ENCODE results near the gene GPC5.

The GPC5 gene

DNA sequence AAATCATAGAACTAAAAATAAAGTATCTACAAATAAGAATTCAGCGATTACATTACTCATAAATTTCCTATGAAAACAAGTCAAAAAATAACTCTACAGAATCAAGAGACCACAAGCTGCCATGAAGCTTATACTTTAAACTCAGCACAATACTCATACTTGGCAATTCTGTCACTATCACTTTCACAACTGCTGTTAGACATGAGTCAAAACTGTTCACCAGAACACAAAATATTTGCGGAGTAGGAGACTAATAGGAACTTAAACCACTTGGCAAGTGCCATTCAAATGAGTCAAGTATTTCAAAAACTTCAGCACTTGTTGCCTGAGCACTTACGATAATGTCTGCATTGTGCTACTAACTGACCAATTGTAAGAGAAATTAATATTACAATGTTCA is 1440.4 kb downstream of the GPC5 start:
- Histone ChIP-seq H3K9me2 (ENCODE audit: low read depth, low read length) (no peaks in the 10 kb centered on the region), H3F3A (ENCODE audit: insufficient read depth, low read length) (no peaks in the 10 kb centered on the region), H3K79me2 (ENCODE audit: insufficient read depth, low read length) (no peaks in the 10 kb centered on the region), H2AFZ (ENCODE audit: low read length) (no peak overlapping the region), H3K9ac (ENCODE audit: low read length) (no peak overlapping the region), H3K27me3 (ENCODE audit: insufficient read depth, low read length) (no peaks in the 10 kb centered on the region), H3K4me2 (ENCODE audit: low read length) (no peak overlapping the region), H3K36me3 (ENCODE audit: insufficient read depth, low read length) (no peaks in the 10 kb centered on the region), H3K27ac (ENCODE audit: low read depth, low read length, poor library complexity, severe bottlenecking) (no peak overlapping the region), H3K4me1 (ENCODE audit: insufficient read depth, low read length, severe bottlenecking) (no peaks in the 10 kb centered on the region), H3K9me3 (ENCODE audit: low read length) (no peaks in the 10 kb centered on the region), H3K4me3 (ENCODE audit: low read depth, low read length, poor library complexity, severe bottlenecking) (no peak overlapping the region), H4K20me1 (ENCODE audit: insufficient read depth, low read length) (no peaks in the 10 kb centered on the region)
- TF ChIP-seq, protein P1, sequence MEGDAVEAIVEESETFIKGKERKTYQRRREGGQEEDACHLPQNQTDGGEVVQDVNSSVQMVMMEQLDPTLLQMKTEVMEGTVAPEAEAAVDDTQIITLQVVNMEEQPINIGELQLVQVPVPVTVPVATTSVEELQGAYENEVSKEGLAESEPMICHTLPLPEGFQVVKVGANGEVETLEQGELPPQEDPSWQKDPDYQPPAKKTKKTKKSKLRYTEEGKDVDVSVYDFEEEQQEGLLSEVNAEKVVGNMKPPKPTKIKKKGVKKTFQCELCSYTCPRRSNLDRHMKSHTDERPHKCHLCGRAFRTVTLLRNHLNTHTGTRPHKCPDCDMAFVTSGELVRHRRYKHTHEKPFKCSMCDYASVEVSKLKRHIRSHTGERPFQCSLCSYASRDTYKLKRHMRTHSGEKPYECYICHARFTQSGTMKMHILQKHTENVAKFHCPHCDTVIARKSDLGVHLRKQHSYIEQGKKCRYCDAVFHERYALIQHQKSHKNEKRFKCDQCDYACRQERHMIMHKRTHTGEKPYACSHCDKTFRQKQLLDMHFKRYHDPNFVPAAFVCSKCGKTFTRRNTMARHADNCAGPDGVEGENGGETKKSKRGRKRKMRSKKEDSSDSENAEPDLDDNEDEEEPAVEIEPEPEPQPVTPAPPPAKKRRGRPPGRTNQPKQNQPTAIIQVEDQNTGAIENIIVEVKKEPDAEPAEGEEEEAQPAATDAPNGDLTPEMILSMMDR (IDR thresholded peaks at IDR 0.05; ENCODE audit: low read length), result no peak
- no peak for TF ChIP-seq EZH2 (IDR thresholded peaks at IDR 0.05; ENCODE audit: borderline replicate concordance, low read length)

DNA sequence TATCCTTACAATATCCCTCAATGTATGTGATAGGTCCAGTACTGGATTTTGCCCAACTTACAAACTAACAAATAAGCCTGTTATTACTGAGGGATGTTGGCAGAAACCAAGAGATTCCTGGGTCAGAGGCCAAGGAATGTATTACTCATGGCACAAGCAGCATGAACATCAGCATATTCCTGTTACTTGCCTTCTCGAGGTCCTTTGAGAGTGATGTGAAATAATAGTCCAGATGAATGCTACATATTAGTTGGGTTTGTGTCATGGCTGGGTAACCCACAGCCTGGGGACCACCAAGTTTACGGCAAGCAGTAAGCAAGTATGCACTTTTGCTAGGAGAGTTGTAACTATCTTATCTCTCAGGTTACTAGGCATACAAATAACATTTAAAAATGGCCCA is 1443.7 kb downstream of the GPC5 start:
- Histone ChIP-seq H3K9ac (ENCODE audit: low read length) (no peak overlapping the region), H2AFZ (ENCODE audit: low read length) (no peak overlapping the region), H3K36me3 (ENCODE audit: insufficient read depth, low read length) (no peaks in the 10 kb centered on the region), H3K9me2 (ENCODE audit: low read depth, low read length) (no peaks in the 10 kb centered on the region), H3F3A (ENCODE audit: insufficient read depth, low read length) (no peaks in the 10 kb centered on the region), H4K20me1 (ENCODE audit: insufficient read depth, low read length) (no peaks in the 10 kb centered on the region), H3K79me2 (ENCODE audit: insufficient read depth, low read length) (no peaks in the 10 kb centered on the region; the same call in 1 of the 2 replicates), H3K9me3 (ENCODE audit: low read length) (no peaks in the 10 kb centered on the region), H3K4me3 (ENCODE audit: low read depth, low read length, poor library complexity, severe bottlenecking) (no peak overlapping the region), H3K27ac (ENCODE audit: low read depth, low read length, poor library complexity, severe bottlenecking) (no peak overlapping the region), H3K4me1 (ENCODE audit: insufficient read depth, low read length, severe bottlenecking) (no peaks in the 10 kb centered on the region), H3K27me3 (ENCODE audit: insufficient read depth, low read length) (no peaks in the 10 kb centered on the region), H3K4me2 (ENCODE audit: low read length) (no peak overlapping the region)
- no peak for TF ChIP-seq EZH2 (IDR thresholded peaks at IDR 0.05; ENCODE audit: borderline replicate concordance, low read length)
- TF ChIP-seq, protein P1 (IDR thresholded peaks at IDR 0.05; ENCODE audit: low read length), result no peak

DNA sequence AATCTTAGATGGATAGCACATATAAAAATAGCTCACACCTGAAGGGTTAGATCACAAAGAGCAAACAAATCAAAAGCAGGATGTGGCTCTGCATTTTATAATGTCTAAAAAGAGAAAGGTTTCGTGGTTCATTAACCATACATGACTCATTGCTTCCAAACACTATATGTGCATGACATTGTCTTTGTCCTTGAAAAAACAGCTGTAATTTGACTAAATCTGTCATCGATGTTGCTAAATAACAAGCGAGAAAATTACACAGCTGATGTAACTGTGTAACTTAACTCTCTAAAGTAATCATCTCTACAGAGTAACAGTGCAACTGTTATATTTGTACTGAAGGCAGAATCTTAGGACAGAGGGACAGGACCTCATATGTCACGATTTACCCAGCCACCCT is 1445.1 kb downstream of the GPC5 start:
- Histone ChIP-seq H3K9me3 (ENCODE audit: low read length) (no peaks in the 10 kb centered on the region), H3K4me3 (ENCODE audit: low read depth, low read length, poor library complexity, severe bottlenecking) (no peak overlapping the region), H3K27me3 (ENCODE audit: insufficient read depth, low read length) (no peaks in the 10 kb centered on the region), H3K9ac (ENCODE audit: low read length) (no peak overlapping the region), H3F3A (ENCODE audit: insufficient read depth, low read length) (no peaks in the 10 kb centered on the region), H2AFZ (ENCODE audit: low read length) (no peak overlapping the region), H3K4me1 (ENCODE audit: insufficient read depth, low read length, severe bottlenecking) (no peaks in the 10 kb centered on the region), H3K79me2 (ENCODE audit: insufficient read depth, low read length) (no peaks in the 10 kb centered on the region; the same call in 1 of the 2 replicates), H3K27ac (ENCODE audit: low read depth, low read length, poor library complexity, severe bottlenecking) (no peak overlapping the region), H3K36me3 (ENCODE audit: insufficient read depth, low read length) (no peaks in the 10 kb centered on the region), H3K9me2 (ENCODE audit: low read depth, low read length) (no peaks in the 10 kb centered on the region), H4K20me1 (ENCODE audit: insufficient read depth, low read length) (no peaks in the 10 kb centered on the region), H3K4me2 (ENCODE audit: low read length) (no peak overlapping the region)
- no peak for TF ChIP-seq EZH2 (IDR thresholded peaks at IDR 0.05; ENCODE audit: borderline replicate concordance, low read length)
- TF ChIP-seq, protein P1 (IDR thresholded peaks at IDR 0.05; ENCODE audit: low read length), result no peak

Data from OCI-LY1 (cell line).